ENCODE data around the gene MAGEB3.

DNA sequence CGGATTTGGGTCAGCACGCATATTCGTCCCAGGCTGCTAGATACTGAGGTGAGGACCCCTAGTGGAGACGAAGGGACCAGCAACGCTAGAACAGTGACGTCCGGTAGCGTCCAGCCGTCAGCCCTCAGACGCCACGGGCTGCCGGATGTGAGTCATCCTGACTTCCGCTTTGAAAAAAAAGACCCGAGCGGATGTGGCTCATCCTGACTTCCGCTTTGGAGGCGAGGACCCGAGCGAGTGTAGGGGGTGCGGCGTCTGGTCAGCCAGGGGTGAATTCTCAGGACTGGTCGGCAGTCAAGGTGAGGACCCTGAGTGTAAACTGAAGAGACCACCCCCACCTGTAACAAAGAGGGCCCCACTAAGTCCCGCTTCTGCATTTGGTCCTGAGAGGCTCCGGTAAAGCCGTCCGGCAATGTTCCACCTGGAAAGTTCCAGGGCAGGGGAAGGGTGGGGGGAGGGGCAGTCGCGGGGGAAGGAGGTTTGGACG, 15.1 kb upstream of the MAGEB3 start, which contains the start of gene MAGEB2:
- TF ChIP-seq ZBTB33 (IDR thresholded peaks at IDR 0.05) (no peak), RAD21 (IDR thresholded peaks at IDR 0.05) (no peak), EGR1 (IDR thresholded peaks at IDR 0.05; ENCODE audit: low read depth in 2 of 2) (no peak), YY1 (IDR thresholded peaks at IDR 0.05) (no peak), TAF1 (conservative IDR thresholded peaks at IDR 0.05) (no peak), FOXA2 (IDR thresholded peaks at IDR 0.05) (no peak), FOXA1 (IDR thresholded peaks at IDR 0.05) (no peak), GABPA (IDR thresholded peaks at IDR 0.05 in 1 of 2, conservative IDR thresholded peaks at IDR 0.05 in 1 of 2) (no peak), REST (IDR thresholded peaks at IDR 0.05) (no peak), MAX (IDR thresholded peaks at IDR 0.05) (no peak), SP1 (IDR thresholded peaks at IDR 0.05) (no peak)
- TF ChIP-seq, protein P1, sequence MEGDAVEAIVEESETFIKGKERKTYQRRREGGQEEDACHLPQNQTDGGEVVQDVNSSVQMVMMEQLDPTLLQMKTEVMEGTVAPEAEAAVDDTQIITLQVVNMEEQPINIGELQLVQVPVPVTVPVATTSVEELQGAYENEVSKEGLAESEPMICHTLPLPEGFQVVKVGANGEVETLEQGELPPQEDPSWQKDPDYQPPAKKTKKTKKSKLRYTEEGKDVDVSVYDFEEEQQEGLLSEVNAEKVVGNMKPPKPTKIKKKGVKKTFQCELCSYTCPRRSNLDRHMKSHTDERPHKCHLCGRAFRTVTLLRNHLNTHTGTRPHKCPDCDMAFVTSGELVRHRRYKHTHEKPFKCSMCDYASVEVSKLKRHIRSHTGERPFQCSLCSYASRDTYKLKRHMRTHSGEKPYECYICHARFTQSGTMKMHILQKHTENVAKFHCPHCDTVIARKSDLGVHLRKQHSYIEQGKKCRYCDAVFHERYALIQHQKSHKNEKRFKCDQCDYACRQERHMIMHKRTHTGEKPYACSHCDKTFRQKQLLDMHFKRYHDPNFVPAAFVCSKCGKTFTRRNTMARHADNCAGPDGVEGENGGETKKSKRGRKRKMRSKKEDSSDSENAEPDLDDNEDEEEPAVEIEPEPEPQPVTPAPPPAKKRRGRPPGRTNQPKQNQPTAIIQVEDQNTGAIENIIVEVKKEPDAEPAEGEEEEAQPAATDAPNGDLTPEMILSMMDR (IDR thresholded peaks at IDR 0.05; ENCODE audit: low read depth, low read length, missing input control) = no peak

Measured in liver (tissue), 3 donors.